ENCODE data around the gene KIF3A.

KIF3A gene

DNA sequence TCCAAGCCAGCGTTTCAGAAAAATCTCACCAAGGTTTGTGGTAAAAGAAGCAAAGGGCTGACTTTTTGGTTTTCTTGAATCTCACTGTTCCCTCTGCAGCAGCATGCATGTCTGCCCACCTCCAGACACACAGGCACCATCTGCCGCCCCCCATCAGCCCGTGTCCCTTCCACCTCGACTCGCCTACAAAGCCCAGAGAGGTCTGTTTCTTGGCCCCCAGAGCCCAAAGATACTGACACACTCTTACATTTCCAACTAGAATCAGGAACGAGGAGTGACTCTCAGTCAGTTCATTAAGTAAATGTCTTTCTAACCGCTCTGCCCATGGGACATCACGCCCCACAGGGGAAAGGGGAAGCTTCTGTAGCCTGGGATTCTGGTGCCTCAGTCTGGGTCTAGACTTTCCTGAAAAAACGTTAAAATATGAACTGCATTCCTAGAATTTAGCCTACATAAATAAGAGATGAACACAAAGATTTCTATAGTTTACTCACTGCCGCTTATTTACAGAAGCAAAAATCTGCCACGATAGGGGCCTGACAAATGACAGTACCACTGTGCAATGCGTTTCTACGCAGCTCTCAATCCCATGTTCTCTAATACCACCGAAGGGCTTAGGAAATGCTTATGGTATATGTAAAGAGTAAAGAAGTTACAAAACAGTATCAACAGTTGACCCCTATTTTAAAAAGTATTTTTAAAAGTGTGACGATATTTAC lies 59.5 kb downstream of the KIF3A start:
- DNase-seq (ENCODE audit: low read depth), result no peak

DNA sequence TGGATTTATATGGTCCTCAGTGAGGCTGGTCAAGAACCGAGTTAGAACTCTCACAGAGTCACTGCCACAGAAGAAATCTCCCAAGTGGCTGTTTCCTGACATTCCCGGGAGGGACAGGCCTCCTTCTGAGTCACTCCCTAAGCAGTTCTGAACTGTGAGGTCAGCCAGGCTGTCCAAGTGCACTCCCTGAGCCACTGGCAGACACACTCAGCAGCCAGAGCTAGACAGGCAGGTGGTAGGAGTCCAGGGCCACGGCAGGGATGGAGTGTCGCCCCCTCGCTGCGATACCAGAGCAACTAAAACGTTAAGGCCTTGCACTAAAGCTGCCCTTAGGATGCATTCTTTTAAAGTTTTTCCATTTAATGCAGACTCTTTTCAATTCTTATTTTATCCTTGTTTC lies 60.2 kb downstream of the KIF3A start:
- DNase-seq (ENCODE audit: low read depth), result peak; percentile 66

DNA sequence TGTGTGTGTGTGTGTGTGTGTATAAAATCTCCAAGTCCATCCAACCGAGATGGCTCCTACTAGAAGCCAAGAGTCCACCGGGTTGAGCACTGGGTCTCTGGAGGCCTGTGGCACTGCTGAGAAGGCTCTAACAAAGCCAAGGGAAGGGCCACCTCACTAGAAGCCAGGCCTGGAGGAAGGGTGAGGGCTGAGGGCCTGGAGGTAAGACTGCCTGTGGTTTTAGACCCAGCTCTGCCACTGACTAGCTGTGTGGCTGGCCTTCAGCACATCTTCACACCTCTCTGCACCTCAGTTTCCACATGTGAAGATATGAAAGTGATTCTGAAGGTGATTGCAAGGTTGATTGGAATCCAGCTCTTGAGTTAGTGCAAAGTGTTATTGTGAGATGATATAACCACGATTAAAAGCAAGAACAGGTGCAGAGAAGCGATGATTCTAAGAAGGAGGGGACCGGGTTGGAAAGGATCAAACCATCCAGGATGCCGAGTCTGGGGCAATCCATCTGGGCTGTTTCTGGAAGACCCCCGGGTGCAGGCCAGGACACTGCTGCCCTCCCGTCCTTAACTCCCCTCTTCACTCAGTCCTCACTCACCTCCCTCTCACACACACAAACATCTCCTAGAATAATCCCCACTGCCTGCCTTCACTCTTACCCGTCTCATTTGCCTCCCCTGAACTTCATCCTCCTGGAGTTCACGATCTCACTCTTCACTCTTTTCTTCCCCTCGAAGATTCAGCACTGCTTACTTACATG lies 61.2 kb downstream of the KIF3A start:
- no peak for DNase-seq (ENCODE audit: low read depth)

DNA sequence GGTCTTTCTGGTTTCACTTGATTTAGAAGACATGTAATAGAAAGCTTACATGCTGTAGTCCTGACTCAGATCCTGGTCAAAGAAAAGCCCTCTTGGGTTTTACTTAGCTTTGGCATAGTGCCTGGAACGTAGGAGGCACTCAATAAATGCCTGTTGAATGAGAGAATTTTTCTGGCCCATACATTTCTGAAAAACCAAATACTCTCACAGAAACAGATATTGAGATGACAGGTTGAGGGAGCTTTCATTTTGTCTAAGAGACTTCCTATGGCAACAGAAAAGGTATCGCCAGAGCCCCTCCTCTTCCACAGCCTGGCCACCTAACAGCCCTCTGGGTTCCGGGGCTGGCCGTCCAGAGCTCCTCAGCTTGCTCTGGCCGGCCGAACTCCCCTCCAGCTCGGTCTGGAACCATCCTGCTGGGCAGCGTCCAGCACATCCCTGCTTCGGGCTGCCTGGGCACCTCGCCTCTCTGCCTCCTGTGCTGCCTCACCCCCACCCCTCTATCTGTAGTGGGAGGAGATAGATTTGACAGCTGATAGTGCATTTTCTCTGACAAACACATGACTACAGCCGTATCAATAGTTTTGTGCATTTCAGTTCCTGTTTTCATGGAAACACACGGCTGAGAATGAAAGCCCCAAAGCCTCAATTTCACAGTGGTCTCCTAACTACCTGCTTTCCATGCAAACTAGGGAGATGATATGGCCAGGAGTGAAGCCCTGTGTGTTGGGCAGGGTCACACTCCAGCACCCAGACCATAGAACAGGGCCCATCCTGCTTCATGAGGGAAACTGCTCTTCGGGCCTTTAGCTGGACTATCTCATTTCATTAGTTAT lies 62.5 kb downstream of the KIF3A start:
- DNase-seq (ENCODE audit: low read depth), result peak; percentile 96

DNA sequence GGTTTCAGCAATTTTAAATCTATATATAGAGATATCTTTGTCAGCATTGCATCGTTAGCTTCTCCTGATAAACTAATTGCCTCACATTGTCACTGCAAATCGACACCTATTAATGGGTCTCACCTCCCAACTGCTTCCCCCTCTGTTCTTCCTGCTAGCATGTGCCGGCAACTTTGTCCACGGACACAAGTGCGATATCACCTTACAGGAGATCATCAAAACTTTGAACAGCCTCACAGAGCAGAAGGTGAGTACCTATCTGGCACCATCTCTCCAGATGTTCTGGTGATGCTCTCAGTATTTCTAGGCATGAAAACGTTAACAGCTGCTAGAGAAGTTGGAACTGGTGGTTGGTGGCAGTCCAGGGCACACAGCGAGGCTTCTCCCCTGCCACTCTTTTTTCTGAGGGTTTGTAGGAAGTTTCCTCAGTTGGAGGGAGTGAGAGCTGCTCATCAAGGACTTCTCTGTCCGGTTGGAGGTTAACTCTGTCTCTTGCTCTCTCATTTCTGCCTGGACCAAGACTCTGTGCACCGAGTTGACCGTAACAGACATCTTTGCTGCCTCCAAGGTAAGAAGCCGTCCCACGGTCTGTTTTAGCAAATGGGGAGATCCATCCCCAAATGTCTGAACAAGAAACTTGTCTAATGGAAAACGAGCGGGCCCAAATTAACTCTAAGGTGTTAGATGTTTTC lies 63.3 kb downstream of the KIF3A start, which contains the start of gene IL4:
Gene IL4 (plus strand): TSS at position 51 of the 692 bp plus-strand sequence. CDS start 62 bp downstream, at position 113.
- DNase-seq (ENCODE audit: low read depth), result no peak

DNA sequence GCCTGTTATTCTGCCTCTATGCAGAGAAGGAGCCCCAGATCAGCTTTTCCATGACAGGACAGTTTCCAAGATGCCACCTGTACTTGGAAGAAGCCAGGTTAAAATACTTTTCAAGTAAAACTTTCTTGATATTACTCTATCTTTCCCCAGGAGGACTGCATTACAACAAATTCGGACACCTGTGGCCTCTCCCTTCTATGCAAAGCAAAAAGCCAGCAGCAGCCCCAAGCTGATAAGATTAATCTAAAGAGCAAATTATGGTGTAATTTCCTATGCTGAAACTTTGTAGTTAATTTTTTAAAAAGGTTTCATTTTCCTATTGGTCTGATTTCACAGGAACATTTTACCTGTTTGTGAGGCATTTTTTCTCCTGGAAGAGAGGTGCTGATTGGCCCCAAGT lies 63.9 kb downstream of the KIF3A start:
- DNase-seq (ENCODE audit: low read depth), result no peak

DNA sequence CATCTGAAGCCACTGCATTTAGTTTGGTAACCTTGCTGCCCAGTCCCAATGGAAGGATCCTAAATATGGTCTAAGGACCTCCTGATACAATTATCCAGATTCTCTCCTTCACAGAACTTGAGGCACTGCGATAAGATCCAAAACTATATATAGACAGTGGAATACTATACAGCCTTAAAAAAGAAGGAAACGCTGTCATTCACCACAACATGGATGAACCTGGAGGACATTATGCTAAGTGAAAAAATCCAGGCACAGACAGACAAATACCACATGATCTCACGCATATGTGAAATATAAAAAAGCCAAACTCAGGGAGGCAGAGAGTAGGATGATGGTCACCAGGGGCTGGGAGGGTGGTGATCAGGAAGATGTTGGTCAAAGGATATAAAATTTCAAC lies 66.3 kb downstream of the KIF3A start:
- DNase-seq (ENCODE audit: low read depth), result no peak

DNA sequence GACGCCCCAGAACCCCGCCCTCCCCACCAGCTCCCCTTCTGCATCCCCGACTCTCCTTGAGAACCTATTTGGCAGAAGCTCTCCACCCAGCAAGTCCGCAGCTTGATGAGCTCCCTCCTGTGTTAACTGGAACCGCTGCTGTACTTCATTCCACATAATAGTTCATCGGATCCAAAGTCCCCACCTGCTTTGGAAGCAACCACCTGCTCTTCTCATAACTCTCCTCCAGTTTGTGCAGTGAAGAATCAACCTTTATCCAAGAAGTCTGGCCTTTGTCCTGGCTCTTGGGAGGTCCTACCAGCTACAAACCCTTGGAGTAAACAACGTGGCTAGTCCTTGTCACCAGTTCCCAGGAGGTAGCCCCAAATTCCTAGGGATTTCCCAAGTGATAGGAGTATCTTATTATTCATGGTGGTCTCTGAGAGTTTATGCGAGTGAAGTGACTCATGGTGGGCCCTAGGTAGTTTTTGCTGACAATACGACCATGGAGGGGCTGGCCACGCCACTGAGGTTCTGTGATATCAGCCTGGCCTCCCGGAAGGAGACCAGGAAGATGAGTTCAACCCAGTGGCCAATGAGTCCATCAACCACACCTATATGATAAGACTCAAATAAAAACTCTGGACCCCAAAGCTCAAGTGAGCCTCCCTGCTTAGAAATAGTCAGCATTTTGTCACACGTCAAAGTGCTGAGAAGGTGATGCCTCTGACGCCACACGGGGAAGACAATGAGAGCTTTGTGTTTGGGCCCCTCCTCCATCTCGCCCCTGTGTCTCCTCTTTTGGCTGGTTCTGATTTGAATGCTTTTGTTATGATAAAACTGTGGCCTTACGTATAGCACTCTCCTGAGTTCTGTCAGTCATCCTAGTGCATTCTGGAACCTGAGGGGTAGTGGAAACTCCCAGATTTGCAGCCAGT lies 67.1 kb downstream of the KIF3A start:
- no peak for DNase-seq (ENCODE audit: low read depth)

DNA sequence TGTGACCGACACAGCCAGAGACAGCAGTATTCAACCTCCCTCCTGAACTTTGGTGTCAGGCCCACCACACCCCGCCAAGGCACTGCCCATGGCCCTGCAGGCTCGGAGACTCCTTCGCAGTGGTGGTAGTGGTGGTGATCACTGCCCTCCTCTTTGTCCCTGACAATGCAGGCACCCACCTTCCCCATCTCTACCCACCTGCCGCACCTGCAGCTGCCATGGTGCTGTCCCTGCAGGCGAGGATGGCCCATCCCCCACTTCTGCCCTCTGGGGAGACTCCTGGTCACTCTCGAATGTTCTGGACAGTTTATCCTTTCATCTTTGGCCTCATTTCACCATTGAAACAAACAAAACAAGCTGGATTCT lies 67.9 kb downstream of the KIF3A start:
- DNase-seq (ENCODE audit: low read depth), result no peak

DNA sequence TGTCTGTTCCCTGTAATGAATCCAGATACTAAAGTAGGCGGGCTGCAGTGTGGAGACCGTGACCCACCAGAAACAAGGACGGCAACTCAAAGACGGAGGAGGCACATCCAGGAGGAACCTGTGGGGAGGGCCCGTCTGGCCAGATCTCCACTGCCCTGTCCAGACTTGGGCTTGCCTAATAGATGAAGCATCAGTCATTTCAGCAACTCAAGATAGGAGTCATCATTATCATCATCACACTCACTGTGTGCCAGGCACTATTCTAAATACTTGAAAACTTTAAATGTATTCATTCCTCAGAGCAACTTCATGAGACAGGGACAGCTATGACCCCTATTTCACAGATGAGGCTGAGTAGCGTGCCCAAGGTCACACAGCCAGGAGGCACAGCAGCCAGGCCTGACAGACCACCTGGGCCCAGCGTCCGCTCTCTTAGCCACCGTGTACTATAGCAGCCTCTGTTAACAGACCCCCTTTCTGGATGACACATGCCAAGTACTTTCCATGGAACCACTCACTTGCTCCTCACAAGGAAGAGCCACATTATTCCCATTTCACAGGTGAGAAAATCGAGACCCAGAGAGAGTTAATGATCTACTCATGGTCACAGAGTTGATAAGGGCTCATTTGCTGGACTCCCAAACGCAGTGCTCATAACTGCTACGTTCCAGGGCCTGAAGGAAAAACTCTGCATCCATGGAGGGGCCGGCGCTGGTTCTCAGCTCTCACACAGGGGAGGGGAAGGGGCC lies 68.5 kb downstream of the KIF3A start:
- no peak for DNase-seq (ENCODE audit: low read depth)

DNA sequence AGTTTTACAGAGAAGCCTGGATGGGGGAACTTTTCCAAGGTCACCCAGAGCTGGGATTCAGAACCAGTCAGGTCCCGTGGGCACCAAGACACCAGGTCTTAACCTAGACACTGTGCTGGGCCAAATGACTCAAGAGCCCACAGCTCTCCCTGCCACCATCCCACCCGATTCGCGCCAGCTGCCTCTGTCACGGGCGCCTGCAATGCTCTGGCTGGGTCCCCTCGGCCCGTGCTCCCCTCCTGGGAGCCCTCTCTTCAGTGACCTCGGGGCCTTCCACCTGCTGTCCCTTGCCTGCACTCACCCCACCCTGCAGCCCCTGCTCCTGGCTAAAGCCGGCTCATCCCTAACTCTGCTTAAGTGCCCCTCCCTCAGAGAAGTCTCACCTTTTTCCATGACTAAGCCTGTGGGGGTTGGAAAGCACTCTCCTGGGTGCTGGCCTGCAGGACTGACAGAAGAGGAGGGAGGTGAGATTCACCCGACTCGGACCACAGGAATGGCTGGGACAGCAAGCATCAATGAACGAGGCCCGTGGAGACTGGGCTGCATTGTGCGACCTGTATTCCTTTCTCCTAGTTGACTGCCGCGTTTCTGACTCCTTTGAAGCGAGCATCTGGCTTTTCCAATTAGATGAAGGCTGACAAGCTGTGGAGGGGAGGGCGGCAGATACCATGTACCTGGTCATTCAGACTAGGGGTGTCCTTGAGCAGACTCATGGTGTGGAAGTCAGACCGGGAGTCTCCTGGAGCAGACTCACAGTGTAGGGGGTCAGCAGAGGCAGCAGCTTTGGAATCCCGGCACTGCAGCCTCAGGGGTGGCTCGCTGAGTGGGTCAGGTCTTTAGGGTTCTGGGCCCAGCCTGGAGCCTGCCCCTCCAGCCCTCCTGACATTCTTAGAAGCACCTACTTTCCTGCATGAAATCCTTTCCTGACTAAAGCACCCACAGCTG lies 69.3 kb downstream of the KIF3A start:
- no peak for DNase-seq (ENCODE audit: low read depth)

DNA sequence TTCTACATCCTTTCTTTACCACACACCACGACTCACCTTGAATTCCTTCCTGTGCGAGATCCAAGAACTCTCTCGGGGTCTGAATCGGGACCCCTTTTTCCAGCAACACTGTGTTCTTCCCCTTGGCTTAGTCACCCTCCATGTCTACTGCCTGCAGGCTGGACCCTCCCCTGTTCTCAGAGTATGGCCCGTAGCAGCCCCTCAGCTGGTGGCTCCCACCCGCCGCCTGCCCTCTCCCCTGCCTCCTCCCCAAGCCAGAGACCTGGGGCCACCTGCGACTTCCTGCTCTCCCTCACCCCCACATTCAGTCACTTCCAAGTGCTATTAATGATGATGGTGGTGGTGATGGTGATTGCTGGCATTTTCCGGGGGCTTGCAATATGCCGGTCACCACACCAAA lies 70.0 kb downstream of the KIF3A start:
- no peak for DNase-seq (ENCODE audit: low read depth)

DNA sequence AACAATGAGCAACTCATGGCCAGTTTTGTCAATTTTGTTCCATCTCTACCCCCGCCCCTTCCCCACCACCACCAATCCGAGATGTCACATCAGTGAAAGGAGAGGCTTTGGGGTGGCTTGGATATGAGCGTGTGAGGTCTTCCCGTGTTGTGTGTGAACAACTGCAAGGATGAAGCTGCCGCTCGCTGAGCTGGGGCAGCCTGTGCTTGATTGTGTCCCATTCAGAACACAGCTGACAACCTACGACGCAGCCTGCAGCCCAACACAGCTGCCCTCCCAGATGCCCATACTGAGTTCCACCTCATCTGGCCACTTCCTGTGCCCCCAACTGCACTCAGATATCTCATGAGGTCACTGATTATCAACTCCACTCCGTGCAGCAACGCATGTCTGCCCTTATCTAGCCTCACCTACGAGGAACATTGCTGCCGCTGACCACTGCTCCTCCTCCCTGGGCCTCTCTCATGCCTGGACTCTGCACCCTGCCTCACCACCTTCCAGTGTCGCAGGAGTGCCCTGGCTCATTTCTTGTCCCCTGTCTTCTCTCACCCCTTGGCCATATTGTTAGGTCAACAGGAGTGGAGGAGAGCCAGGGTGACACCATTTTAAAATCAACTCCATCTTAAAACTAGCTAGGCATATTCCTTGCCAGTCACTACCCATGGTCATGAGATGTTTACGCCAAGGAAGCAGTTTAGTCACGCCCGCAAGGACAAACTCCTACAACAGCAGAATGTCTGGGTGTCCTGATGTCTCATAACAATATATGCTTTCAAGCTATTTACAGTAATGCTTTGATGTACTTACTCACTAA lies 70.8 kb downstream of the KIF3A start:
- no peak for DNase-seq (ENCODE audit: low read depth)

DNA sequence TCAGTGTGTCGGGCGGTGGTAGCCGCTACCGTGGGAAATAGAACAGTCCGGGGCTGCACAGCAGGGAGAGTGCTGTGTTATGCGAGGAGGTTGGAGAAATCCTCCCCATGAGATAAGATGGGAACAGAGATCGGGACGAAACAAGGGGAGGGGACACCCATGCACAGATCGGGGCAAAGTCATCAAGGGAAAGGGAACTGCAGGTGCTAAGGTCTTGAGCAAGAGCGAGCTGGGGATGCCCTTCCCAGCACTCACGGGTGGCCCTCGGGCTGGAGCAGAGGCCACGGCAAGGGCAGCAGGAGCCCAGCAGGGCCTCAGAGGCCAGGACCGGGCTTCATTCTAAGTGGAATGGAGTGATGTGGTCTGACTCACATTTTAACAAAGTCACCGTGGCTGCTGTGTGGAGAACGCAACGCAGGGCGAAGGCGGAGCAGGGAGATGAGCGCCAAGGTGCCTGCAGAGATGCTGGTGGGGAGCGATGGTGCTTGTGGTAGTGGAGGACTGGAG lies 71.7 kb downstream of the KIF3A start:
- no peak for DNase-seq (ENCODE audit: low read depth)

DNA sequence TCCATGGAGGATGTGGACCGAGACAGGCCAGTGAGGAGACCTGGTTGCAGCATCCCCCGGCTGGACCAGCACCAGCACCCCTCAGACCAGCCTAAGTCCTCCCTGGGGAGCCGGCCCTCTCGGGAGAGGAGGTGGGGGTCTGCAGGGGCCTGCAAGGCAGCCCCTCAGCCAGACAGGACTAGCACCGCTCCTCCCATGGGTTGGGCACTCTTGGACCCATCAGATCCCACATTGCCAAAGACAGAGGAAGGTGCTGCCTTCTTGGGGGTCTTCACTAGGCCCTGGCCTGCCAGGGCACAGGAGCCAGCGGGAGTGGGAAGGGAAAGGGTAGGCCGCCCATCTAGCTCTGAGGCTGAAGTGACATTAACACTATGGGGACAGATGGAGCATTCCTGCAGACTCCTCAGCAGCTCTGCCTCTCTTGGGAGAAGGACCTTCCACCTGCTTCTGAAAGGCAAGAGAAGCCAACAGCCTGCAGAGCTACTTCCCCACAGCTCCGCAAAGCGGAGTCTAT lies 72.6 kb downstream of the KIF3A start:
- no peak for DNase-seq (ENCODE audit: low read depth)

DNA sequence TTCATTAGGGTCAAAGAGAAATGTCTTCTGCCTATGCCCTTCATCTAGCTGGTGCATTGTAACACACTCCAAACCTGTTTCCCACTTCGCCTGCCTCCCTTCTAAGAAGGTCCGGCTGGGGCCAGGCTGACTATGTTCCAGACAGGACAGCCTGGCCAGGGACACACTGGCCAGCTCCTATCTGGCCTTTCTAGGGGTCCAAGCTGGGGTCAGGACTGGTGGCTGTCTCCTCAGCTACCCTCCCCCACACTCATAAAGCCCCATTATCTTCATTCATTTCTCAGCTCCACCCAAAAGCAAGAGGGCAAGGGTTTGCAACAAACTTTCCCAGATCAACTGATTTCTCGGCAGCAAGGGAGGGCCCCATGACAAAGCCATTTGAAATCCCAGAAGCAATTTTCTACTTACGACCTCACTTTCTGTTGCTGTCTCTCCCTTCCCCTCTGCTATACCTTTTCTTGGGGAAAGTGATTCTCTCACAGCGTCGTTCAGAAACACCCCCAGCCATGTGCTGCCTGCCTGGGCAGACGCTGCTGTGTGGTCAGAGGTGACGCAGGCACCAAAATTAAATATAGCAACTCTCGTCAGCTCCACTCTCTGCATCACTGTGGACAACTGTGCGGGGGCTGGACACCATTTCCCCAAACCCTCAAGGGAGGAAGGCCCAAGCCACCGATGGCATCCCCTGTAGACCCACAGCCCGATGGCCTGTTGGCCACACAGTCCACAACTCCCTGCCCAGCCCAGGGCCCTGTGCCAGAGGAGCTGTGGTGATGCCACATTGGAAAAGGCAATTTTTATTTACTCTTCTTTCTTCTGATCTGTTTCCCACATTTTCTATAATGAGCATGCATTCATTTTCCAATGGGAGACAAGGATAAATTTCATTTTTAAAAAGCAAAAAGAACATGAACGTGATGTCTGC lies 73.3 kb downstream of the KIF3A start:
- no peak for DNase-seq (ENCODE audit: low read depth)
